ENCODE data around the gene ZCCHC8.

- TF ChIP-seq CTCF (IDR thresholded peaks at IDR 0.05) (no peak), ZFX (IDR thresholded peaks at IDR 0.05; ENCODE audit: borderline replicate concordance) (no peak)
Measured at GRCh38 chr12:122523280-122523679, 22.5 kb upstream of the ZCCHC8 start.
